Measurements from ENCODE around the gene ANKRD66.
A peak's percentile ranks its signal among the peaks of the same experiment; 100 is the strongest.

DNA sequence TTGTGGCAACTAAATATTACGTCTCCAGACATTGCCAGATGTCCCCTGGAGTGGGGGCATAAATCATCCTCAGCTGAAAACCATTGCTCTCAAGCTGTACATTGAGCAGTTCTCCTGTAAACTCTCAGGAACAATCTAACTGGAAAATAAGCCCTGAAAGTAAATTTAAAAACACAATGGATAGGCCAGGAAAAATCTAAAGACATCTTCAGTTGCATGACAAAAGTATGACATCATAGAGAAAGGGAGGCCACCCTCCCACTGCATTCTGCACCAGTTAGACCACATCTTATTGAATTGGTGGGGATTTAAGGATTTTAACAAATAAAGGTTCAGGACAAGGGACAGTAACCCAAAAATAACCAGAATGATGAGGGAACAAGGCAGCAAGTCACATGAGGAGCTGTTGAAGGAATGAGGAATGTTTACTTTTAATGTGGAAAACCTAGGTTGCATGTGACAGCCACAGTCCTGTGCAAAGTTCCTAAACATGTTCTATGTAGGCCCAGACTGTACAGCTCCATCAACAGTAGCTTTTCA lies 16.9 kb upstream of the ANKRD66 start:
- TF ChIP-seq, protein P1, sequence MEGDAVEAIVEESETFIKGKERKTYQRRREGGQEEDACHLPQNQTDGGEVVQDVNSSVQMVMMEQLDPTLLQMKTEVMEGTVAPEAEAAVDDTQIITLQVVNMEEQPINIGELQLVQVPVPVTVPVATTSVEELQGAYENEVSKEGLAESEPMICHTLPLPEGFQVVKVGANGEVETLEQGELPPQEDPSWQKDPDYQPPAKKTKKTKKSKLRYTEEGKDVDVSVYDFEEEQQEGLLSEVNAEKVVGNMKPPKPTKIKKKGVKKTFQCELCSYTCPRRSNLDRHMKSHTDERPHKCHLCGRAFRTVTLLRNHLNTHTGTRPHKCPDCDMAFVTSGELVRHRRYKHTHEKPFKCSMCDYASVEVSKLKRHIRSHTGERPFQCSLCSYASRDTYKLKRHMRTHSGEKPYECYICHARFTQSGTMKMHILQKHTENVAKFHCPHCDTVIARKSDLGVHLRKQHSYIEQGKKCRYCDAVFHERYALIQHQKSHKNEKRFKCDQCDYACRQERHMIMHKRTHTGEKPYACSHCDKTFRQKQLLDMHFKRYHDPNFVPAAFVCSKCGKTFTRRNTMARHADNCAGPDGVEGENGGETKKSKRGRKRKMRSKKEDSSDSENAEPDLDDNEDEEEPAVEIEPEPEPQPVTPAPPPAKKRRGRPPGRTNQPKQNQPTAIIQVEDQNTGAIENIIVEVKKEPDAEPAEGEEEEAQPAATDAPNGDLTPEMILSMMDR (IDR thresholded peaks at IDR 0.05; ENCODE audit: insufficient read depth, low read length), result no peak
- TF ChIP-seq SPI1 (IDR thresholded peaks at IDR 0.05; ENCODE audit: borderline replicate concordance, low read depth) (no peak), POLR2AphosphoS5 (IDR thresholded peaks at IDR 0.05; ENCODE audit: low read depth) (no peak)
- TF ChIP-seq, protein P2, sequence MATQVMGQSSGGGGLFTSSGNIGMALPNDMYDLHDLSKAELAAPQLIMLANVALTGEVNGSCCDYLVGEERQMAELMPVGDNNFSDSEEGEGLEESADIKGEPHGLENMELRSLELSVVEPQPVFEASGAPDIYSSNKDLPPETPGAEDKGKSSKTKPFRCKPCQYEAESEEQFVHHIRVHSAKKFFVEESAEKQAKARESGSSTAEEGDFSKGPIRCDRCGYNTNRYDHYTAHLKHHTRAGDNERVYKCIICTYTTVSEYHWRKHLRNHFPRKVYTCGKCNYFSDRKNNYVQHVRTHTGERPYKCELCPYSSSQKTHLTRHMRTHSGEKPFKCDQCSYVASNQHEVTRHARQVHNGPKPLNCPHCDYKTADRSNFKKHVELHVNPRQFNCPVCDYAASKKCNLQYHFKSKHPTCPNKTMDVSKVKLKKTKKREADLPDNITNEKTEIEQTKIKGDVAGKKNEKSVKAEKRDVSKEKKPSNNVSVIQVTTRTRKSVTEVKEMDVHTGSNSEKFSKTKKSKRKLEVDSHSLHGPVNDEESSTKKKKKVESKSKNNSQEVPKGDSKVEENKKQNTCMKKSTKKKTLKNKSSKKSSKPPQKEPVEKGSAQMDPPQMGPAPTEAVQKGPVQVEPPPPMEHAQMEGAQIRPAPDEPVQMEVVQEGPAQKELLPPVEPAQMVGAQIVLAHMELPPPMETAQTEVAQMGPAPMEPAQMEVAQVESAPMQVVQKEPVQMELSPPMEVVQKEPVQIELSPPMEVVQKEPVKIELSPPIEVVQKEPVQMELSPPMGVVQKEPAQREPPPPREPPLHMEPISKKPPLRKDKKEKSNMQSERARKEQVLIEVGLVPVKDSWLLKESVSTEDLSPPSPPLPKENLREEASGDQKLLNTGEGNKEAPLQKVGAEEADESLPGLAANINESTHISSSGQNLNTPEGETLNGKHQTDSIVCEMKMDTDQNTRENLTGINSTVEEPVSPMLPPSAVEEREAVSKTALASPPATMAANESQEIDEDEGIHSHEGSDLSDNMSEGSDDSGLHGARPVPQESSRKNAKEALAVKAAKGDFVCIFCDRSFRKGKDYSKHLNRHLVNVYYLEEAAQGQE (IDR thresholded peaks at IDR 0.05; ENCODE audit: insufficient replicate concordance, low read depth), result peak; percentile 77
